Stimulated activated CD4-positive, alpha-beta T cell treated with anti-CD3 and anti-CD28 coated beads, Interleukin-12 subunit alpha, Interleukin-12 subunit beta, amount 100 ng/mL, for 4 hours (primary cell): Measurements from ENCODE around the gene SCD5.

Experiments
- DNase-seq: peaks from one replicate; pipeline ENCODE4 v3.0.0-alpha.2; 2020

SCD5 gene

DNA sequence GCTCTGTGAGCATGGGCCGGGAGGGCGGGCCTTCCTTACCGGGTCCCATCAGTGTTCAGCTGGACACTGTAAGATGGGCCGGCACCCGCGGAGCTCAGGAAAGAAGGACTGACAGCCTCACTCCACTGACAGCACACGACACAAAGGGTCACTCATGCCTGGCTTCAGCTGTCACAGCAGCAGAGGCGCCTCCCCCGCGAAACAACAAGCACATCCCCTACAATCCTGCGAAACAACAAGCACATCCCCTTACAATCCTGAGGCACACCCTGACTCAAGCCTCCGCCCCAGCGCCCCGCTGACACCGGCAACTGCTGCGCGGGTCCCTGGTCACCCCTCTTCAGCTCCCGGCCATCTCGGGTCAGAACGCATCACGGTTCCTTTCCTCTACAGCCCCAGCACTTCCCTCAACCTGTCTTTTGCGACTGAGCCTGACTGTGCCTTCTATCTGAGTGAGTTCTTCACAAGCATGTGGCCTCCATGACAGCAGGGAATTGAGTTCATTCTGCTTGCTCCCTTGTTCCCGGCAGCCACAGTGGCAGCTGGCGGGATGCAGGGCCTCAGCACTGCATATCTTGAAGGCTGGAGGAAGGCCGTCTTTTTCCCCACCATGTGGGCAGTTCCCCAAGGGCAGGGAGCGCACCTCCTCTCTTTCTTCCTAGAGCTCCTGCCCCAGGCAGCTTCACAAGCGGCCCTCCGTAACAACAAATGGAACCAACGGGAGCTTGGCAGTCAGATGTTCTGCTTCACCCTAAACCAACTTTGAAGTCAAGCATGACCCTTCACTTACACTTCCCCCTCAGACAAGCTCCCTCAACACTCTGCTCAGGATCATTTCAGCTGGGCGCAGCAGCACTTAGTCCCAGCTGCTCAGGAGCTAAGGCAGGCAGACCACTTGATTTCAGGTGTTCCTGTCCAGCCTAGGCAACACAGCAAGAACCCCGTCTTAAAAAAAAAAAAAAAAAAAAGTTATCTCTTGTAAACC lies 39.6 kb downstream of the SCD5 start:
- DNase-seq, result no peak

DNA sequence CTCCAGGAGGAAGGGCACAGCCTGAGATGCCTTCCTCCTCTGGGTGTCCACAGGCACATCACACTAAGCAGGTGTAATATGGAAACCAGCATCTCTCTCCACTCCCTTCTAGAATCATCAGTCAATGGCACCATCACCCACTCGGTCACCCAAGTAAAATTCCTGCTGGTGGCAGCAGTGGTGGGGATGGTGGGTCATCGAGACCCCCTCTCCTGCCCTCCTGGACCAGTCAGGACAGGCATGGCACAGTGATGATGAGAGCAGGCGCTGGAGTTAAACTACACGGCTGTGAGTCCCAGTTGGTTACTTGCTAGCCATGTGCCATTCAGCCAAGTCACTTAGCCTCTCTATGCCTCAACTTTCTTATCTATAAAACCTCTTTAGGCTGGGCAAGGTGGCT lies 42.5 kb downstream of the SCD5 start:
- no peak for DNase-seq

DNA sequence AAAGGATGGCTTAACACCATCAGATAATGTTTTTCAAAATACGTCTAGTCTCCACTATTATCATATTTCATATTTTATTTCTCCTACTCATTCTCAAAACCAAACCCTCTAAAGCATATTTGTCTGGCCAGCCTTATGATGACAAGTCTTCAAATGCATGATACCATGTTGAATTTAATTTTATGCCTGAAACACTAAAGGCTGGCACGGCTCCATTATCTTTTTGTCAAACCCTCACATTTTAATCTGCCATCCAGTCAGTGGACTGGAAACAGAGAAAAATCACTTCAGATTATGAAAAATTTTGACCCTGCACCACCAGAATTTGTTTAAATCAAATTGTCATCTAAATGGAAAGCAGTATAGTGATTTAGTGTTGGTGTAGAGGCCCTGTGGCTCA lies 42.9 kb downstream of the SCD5 start:
- DNase-seq, result no peak

DNA sequence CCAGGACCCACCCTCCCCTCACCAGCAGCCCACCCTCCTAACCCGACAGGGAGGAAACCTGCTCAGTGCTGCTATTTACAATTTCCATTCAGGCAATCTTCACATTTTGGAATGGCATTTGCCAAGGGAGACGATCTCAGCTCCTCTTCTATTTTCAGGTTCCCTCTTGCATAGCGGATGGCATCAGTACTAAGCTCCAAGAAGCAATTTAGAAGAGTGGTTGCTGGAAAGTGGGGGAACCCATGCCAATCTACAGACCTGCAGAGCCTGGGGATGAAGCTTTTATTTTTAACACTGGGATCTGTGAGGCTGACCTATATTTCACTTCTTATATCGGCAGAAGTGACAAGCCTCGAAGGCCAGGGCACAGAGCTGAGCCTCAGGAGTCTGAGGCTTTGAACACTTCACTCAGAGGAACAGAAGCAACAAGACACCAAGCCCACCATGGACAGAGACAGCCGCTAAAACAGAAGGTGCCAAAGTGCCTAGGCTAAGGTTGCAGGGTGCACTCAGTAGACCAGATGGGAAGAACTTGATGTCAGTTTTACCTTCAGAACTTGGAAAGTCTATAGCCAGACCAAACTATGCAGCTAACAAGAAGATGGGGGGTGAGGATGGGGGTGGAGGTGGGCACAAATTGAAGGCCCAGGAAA lies 44.0 kb downstream of the SCD5 start:
- no peak for DNase-seq

- no peak for DNase-seq
Measured at GRCh38 chr4:82753725-82754410, 44.7 kb downstream of the SCD5 start.

DNA sequence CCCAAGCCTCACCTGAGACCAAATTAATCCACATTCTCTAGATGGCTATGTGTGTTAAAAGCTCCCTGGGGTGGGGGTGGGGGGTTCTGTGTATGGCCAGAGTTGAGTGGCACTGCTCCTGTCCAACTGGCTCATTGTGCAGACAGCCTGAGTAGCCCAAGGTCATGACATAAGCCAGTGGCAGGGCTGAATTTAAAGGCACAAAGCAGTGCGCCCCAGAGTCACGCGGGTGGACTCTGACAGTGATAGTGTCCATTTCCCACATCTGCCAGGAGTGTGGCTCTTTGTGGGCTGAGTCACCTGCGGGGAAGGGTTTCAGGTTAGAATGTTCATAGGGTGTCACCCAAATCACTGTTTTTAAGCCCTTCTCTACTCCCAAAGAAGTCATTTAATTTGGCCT lies 45.4 kb downstream of the SCD5 start:
- DNase-seq, result no peak

DNA sequence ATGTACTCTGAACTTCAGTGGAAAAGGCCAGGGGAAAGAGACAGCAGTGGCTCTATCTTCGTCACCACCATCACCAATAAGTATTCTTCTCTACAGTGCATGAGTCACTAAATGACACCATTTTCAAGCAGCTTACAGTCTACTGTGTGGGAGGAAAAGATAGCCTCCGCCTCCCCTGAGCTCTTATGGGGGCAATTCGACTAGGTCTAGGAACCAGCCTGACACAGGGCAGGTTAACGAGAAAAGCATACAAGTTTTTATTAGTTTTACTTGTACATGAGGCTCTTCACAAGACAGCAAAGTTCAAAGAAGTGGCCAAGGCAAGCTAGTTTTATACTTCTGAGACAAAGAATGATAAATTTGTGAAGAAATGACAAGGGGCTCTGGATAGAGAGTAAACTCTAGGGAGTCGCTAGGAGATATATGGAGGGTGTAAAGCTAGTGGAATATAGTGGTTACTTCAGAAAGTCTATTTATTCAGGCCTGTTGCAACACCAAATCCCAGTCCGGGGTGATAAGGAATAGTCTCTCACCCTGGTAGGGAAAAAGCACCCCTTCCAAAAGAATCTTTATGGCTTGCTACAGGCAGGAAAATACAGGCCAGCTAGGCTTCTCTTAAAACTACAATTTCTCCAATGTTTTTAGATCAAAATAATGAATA lies 49.7 kb downstream of the SCD5 start:
- DNase-seq, result no peak

- no peak for DNase-seq
Measured at GRCh38 chr4:82747686-82748575, 50.7 kb downstream of the SCD5 start.

DNA sequence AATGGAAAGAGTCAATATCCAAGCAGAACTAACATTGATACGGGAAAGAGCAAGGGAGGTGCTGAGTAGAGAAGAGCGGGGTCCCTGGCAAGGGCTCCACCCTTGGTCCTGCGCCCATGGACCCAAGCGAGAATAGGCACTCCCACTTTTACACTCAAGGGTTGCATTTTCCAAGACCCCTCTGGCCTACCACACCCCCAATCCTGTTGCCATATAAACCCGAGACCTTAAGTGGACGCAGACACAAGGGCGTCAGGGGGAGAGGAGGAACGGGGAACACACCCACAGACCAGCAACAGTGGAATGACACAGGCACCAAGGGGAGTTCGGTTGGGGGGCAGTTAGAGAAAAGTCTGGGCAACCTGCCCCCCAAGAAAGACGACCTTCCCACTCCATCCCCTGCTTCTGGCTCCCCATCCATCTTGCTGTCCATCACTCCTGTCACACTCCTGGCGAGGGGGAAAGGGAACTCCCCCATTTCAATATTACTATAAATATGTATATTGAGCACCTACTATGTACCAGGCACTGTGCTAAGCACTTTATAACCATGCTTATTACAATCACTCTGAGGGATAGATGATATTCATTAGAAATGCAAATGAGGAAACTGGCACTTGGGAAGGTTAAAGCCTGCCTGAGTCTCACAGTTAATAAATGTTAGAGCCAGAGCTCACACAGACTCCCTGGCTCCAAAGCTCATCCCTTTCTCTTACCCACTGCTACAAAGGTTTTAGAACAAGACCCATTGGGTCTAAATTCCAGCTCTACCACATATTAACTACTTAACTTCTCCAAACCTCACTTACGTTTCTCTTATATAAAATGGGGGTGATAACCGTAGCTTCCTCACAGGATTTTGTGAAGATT lies 51.7 kb downstream of the SCD5 start:
- no peak for DNase-seq

- no peak for DNase-seq
Measured at GRCh38 chr4:82745173-82745842, 53.3 kb downstream of the SCD5 start.

DNA sequence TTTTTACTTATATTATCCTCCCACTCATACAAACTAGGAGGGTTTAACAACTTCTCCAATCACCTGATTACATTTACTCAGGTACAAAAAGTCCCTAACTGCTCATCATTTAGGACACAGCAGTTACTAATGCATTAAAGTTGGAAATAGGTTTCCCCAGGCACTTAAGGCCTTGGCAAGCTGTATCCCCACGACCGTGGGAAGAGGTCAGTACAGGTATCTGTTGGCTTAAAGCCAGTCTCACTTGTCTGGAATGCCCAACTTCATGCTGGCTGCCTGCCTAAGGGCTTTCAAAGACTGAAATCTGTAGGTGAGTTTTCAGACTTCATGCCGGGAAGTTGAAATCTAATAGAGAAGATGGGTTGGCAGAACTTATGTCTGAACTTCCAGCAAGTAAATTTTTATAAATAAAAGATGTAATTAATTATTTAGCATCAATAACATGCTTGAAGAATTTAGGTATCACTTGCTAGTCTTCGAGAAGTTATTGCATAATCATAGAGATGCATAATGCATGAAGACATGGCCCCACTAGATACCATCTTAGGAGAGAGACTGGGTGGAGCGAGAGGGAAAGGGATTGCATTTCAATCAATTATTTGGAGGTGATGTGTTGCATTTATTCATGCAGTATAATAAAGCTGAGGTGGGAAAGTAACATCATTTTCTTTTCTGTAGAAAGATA lies 54.2 kb downstream of the SCD5 start:
- no peak for DNase-seq

DNA sequence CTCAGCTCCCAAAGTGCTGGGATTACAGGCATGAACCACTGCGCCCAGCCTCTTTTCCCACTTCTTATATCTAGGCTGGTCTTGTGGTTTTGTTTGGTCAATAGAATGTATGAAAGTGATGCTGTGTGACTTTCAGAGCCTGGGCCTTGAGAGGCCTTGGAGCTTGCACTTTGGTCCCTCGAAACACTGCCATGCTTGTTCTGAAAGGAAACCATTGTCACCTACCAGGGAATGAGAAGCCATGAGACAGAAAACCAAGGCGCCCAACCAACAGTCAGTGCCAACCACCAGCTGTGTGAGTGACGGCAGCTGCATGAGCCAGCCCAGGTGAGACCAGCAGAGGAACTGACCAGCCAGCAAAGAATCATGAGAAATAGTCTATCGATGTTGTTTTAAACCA lies 57.4 kb downstream of the SCD5 start:
- DNase-seq, result no peak

- peak; percentile 61 for DNase-seq
Measured at GRCh38 chr4:82739287-82740190, 59.1 kb downstream of the SCD5 start.

- no peak for DNase-seq
Measured at GRCh38 chr4:82737354-82737753, 61.2 kb downstream of the SCD5 start.

GRCh38 chr4:82733636-82734035 lies 65.0 kb downstream of the SCD5 start:
- no peak for DNase-seq

DNA sequence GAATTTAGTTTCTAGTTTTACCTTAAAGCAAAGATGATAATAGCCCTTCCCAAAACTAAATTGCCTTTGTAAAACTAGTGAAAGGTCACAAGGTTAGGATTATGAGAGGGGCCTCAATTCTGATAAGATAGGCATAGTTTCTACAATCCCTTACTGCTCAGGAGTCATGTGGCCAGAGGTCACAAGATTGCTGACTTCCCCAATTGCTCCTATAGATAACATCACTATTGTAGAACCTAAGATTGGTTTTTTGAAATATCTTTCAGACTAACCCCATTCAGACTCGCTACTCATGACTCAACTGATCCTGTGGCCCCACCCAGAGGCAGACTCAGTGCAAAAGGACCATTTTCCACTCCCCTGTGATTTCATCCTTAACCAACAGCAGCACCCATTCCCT lies 70.3 kb downstream of the SCD5 start:
- no peak for DNase-seq

DNA sequence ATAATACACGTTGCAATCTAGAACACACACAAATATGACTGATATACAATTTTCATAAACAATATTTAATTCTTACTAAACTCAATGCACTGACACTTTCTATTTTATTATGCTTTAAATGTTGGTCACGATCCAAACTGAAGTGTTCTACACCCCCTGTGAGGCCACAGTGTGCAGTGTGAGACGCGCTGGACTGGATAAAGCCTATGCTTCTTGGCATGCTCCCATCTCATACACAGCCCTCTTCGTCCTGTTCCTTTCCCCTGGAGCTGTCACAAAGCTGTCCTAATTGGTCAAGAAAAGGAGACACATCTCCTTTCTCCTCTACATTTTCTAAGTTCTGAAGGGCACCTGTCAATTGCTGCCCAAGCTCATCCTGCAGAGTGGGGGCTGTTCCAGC lies 72.0 kb downstream of the SCD5 start:
- no peak for DNase-seq

DNA sequence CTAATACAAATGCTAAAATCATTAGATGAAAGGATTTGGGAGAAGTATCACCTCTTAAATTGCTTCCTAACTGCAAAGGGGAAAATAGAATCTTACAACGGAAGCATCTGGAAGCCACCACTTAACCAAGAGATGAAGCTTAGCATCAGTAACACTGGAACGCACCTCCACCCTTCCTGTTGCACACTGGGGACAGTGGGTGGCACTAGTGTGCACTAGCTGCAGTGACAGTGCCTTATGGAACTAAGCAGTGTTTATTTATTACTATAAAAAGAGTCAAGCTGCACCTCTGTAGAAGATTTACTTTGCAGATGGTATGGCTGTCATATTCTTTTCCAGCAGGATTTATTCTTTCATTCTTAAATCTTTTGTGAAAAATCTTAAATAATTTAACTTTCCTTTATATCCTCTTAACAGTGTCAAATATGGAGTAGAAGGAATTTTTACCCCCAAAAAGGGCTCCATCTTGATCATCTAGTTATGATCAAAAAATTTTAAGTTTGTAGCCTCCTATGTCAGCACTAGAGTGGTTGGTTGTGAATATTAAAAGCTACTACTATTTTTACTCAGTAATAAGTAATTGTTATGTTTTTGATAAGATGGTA lies 76.7 kb downstream of the SCD5 start:
- no peak for DNase-seq
